HG03108 (cell line): ENCODE data around the gene KCNH5.
"Not testable (repeated sequence)": the region's sequence is repeated elsewhere in the genome, so short reads cannot be mapped to it uniquely, and the experiment has no call there.

ENCODE experiments used
- ATAC-seq: cut with Tn5 transposase; IDR thresholded peaks from one replicate; pipeline ENCODE4 v1.9.1; 2021; ENCODE audit warnings: moderate library complexity; ENCODE audit not compliant: unreplicated experiment

KCNH5 gene

DNA sequence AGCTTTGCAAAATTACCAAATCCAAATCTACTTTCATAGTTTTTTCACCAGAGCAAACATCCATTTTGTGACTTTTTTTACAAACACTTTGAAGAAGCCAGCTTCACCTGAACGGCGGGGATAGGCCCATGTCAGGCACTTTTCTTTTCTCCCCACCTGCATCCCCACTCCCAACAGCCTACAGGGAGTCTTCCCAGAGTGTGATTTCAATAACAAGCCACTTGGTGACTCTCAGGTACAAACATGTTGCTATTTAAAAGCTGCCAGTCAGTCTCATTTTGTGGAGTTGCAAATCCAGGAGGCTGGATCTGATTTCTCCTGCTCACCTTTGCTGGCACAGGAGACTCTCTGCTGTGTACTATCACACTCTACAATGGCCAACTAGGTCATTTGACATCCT, 285.5 kb downstream of the KCNH5 start:
- ATAC-seq, result no peak

DNA sequence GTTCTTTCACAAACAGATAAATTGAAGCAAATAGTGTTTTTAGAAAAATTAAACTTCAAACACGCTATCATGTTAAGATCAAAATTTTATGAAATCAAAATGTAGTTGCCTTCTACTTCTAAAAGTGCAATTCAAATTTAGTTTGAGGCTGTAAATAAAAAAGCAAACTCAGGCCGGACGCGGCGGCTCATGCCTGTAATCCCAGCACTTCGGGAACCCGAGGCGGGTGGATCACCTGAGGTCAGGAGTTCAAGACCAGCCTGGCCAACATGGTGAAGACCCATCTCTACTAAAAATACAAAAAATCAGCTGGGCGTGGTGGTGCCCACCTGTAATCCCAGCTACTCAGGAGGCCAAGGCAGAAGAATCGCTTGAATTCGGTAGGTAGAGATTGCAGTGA, 298.4 kb downstream of the KCNH5 start:
- ATAC-seq, result not testable (repeated sequence)

DNA sequence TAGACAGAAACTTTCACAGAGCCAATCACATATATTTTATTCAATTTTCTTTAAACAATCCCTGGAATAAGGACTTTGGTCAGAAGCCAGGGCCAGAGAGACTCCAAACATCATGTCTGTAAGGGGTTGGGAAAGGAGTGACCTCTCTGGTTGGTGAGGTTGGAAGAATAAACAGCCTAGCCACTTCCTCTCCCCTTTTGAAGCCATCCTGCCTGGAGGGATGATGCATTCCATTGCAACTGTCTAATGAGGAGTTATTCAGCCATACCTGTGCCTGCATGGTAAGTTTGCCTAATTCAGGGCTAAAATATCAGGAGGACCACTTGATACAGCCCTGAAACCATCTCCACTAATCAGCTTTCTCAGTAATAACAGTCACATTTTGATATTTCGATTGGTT, 299.8 kb downstream of the KCNH5 start:
- ATAC-seq, result no peak

DNA sequence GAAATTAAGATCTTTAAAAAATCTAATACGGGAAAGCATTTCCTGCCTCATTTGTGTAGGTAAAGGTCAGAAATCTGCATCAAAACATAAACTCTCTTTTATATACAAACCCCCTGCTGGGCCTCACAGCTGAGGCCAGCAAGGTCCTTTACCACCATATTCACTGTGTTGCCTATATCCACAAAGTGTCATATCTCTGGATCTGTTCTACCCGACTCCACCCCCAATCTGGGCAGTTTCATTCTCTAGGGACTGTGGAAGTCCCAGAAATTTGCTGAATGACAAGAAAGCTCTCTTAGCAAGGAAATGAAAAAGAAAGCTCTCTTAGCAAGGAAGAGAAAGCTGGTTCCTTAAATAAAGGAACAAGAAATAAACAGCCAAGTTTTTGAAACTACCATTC, 301.7 kb downstream of the KCNH5 start:
- no peak for ATAC-seq

DNA sequence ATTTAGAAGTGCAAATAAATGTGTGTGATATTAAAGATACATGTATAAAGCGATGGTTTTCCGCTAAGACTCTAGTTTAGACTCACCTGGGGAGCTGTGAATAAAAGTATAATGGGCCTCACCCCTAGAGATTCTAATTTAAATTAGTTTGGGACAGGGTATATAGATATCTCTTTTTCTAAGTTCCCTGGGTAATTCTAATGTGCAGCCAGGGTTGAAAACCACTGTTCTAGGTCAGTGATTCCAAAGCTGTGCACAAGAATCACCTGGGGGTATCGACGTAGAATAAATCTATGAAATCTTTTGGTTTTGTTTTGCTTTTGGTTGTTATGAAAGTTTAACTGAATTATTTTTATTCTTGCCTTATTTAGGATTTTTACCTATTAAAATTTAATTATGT, 302.1 kb downstream of the KCNH5 start:
- ATAC-seq, result no peak

DNA sequence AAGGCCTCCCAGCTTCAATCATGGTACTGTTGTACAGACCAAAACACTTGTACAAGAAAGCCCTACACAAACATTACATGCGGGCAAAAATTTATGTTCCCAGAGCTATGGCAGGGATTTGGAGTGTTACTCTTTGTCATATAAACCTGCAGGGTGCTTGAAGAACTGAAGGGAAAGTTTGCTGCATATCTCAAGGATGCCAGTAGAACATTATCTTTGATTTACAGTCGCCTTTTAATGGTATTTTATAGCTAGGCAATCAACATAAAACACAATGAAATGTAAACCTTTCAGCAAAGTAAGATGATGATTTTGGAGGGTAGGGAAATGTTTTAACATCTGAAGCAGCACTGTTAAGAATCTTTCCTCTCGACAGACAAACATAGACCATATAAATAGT, 305.6 kb downstream of the KCNH5 start:
- ATAC-seq, result no peak

DNA sequence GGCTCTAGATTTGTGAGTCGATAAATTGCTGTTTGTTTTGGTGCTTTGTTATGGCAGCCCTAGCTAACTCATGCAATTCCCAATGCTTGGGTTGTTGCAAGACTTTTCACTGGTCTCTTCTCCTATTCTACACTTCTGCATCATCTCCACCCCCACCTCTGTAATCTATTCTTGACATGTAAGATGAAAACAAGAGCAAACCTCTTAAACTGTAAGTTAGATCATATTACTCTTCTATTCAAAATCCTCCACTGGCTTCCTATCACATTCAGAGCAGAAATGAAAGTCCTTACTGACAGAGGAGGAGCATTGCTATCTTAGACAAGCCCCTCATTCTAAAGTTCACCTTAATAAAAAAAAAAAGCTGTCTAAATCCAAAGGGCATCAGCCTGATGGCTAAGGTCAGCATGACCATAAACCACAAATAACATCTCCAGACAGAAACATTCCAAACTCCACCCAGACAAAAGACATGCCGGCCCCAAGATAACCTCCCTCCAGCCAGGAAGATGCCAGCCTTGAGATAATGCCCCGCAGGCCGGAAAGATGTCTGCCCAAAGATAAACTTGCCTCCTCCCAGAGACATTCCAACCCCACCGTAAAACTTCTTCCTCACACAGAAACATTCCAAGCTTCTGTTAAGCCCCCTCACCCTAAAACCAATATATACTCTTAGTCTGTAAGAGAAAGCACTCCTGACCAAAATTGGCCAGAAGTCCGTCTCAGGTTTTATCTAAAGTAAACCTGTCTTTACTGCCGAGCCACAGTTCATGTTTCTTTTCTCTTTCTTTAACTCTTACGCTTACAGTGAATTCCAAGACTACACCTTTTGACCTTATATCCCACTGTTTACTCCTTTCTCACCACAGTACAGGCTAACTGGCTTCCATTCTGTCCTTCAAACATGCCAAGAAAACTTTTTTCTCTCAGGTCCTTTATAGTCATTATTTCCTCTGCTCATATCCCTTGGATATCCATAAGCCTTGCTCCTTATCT, 308.9 kb downstream of the KCNH5 start:
- no peak for ATAC-seq

DNA sequence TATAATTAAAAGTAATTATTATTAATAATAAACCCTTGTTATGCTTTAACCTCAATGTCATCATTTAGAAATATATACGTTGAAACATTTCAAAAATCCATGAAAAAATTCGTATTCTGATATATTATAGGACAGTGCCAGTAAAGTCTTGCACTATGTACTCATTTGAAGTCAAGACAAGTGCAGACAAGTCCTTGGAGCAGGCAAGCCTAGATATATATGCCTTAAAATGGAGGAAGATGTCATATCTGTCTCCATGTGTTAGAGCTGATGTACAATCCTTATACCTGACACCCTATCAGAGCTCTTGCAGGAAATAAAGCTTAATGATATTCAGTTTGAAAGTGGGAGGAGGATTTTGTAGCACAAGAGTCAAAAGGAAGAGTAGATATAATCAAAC, 310.4 kb downstream of the KCNH5 start:
- no peak for ATAC-seq

DNA sequence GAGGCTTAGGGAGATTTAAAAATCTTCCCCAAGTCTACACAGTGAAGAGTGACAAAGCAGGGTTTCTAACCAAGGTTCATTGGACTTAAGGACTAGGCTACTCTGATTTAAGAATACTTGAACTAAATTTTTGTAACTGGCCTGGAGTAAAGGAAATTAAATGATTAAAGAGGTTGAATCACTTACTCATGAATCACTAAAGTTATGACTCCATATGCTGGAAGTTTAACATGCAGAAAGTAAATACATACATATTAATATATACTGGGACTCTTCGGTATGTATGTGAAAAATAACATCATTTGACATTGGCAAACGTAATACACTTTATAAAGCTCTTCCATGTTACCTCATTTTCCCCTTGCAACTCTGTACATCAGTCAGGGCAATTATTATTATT, 322.9 kb downstream of the KCNH5 start:
- ATAC-seq, result no peak

DNA sequence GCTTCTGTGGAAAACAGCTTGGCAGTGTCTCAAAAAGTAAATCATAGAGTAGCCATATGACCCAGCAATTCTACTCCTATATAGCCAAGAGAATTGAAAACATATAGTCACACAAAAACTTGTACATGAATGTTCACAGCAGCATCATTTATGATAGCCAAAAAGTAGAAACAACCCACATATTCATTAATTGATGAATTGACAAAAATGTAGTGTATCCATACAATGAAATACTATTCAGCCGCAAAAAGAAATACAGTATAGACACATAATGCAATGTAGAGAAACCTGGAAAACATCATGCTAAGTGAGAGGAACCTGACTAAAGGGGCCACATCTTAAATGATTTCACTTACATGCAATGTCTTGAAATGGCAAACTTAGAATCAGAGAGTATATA, 326.6 kb downstream of the KCNH5 start:
- ATAC-seq, result no peak

DNA sequence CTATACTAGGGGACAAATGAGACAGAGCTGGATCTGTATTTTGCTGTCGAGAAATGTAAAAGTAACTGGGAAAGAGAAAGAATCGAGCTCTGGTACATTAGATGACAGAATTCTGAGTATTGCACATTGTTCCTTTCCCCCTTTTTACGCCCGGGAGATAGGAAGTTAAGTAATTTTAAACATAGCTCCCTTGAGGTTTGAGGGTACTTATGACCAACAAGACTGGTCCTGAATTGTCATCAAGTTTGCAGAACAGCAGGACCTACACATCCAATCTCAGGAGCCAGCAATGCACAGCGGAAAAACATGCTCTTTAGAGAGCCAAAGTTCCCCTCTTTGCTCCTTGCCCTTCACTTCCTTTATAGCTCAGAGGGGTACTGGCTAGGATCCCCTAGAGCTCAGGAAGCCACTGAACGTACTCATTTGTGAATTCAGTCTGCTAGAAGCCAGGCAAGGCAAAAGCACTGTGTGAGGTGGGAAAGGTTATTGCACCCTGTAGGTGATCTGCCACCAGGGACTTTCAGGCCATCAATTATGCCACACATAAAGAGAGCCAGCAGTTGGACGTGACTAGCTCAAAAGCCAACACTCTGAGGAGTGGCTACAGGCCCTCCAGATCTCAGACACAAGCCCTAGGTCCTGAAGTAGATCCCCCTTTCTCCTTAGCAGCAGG, 333.8 kb downstream of the KCNH5 start:
- ATAC-seq, result no peak

DNA sequence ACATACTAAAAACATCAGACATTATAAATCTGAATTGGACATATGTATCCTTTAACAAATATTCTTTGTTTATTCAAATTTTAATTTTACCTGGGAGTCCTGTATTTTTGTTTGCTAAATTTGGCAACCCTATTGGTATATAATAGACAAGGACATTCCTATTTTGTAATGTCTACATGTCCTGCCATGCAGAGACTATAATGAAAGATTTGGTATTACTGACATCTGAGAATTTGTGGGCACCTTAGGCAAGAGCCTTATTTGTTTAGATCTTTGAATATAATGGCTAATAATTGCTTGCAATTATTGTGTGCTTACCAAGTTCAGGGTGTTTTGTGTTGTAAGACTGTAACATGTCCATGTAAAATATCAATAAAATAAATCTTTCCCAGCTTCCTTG, 334.4 kb downstream of the KCNH5 start:
- ATAC-seq, result no peak

DNA sequence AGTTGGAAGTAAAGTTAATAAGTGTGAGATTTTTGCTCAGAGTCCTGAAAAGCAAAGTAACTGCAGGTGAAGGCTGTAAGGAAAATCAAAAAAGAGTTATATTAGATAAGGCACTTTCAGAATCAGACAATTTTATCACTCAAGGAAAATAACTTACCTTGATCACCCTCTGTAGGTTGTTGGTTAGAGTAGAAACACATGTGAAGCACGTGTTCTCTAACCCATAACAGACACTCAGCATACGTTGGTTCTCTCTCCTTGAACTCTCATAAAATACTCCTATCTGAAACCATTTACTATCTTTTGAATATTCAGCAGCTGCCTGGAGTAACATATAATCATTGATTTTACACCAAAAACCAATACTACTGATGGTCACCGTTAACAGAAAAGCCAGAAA, 335.5 kb downstream of the KCNH5 start:
- no peak for ATAC-seq

DNA sequence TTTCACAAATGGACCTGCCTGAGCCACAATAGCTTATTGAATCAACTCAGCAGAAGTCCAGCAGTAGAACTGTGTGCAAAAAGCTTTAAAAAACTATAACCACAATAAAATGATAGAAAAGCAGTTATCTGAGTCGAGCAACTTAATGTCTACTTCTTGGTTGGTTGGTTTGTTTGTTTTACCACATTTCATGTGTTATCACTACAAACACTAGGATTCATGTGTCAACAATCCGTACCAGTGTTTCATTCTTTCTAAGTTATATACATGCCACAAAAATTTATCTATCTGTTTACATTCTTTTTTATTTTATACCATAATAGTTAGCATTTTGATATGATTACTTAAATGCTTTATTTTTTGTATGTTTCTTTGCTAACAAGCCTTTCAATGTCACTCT, 339.0 kb downstream of the KCNH5 start:
- no peak for ATAC-seq

DNA sequence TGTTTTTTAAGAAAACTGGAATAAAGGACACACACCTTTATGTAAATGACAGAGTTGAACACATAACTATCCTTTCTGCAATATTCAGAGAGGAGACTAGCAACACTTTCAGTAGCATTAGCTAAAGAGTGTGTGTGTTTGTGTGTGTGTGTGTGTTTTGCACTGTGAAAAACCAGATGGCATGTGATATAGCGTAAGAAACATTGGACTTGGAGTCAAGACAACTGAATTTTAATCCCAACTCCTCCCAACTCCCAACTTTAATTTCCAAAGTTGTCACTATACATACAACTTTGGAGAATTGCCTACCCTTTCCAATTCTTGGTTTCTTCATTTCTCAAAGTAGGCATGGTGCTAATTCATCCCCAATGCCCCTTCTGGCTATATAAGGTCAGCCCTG, 347.8 kb downstream of the KCNH5 start:
- ATAC-seq, result no peak

DNA sequence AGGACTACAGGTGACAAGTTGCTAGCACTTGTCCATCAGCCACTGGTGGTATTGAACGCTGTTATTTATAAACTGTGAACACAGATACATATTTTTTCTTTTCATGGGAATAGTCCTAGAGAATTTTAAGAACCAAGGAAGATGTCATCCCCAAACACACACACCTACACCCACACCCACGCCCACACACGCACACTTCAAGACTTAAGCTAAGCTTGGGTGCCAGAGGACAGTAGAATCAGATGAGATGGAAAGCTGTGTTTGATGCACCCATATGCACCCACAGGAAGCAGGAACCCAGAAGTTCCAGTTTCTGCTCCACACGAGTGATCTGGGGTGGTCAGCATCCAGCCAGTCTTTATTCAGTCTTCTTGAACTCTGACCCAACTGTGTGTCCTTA, 348.3 kb downstream of the KCNH5 start:
- ATAC-seq, result no peak

DNA sequence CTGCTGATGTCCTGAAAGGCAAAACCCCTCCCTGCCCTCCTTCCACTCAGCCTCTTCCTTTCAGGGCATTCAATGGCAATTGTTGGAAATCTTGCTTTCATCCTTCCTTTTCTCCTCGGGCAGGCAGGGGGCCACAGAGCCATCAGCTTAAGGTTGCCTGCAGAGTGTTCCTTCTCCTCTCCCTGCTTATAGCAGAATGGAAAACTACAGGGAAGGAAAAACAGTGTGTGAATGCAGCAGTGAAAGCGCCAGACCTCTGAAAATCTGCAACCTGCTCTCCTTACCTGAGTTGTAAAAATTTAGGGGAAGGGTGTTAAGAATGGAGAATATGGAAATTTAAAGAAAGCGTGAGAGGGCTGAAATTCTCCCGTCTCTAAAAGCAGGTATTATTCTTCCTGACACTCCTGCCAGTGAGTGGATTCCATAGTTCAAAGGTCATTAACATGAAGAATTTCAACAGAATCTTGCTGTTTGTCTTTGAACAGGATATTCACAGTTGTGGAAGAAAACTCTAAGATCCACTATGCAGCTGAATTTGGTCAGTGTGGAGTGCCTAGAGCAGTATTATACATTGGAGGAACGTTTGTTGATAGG, 348.8 kb downstream of the KCNH5 start:
- ATAC-seq, result no peak

DNA sequence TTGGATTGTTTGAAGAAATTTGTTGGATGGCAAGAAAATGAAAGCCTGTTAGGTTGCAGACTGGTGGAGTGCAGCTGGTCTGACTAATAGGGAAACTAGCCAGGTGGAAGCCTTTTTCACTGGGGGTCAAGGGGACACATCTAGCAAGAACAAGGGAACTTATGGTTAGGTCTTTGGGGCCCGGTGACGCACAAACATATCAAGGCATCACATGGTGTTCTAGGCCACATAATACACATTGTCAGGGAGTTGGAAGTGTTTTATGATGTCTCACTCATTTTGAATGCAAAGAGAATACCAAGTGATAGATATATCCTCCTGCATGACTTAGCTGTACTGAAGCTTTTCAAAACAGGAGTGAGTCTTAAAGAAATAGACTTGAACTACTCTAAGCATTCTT, 351.2 kb downstream of the KCNH5 start:
- no peak for ATAC-seq

DNA sequence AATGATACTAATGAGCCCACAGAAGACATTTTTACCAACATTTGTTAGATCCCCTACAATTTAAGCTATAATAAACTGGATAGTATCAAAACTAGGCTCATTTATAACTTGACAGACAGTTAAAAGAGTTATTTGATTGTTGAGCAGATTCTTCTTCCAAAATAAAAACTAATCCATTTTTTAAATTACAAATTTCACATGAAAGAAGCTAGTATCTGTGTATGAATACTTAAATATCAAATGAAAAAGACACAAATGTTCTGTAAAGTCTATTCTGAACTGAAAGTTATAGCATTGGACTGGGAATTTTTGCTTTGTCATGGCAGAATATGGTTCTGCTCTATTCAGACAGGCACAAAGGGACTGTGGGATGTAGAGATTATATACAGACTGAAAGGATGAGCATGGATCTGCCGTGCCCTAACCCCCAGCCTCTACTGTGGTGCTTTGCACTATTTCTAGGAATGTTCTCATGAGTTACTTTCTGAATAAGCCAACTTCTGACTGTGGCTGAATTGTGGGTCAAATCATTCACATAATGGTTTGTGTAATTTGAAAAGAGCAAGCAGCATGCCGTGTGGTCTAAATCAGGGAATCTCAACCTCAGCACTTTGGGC, 352.7 kb downstream of the KCNH5 start:
- ATAC-seq, result no peak

DNA sequence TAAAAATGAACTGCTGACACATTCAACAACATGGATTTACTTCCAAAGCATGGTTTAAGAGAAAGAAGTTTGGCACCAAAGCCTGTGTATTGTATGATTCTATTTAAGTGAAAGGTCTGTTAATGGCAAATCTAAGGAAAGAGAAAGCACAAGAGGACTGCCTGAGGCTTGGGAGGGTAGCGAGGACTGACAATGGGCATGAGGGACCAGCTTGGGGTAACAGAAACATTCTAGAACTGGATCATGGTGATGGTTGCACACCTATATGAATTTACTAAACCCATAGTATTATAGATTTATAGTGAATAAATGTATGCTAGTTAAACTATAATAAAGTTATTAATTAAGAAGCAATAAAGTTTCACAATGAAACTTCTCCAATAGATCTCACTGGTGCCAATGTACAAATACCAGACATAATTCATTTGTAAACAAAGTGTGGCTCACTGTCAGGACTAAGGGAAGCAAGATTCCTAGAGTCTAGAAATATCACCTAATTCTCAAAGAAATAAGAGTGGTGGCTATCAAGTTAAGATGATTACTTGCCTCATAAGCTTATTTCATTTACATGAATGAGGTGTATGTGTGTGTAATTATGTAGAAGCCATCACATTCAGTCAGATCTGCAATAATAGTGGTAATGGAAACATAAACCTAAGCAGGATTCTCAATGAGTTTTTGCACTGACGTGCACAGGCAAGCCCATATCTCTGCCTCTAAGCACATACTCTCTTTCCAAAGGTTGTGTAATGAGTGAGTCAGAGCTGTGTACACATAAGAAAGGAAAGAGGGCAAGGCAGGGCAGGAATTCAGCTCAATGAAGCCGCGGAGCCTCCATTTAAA, 353.4 kb downstream of the KCNH5 start:
- no peak for ATAC-seq

DNA sequence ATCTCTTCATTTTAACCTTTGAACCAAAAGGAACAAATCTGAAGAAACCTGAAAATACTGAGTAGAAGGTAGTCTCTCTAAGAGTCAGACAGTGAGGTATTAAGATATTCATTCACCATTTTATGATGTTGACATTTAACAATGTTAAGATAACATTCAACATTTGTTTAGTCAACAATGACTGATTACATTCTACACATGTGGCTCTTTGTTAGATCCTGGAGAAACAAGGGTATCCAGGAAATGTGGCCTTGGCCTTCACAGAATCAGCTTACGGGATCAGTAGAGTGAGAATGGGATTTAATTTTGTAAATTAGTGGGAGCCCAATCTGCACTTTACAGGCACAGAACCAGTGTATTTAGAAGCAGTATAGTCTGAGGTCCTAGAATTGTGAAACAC, 355.5 kb downstream of the KCNH5 start:
- no peak for ATAC-seq
